Sigmoid colon (tissue), 4 donors: Measurements from ENCODE around the gene THSD8.

Experiments used
- EP300 ChIP-seq, 4 donors: sonication (generic); formaldehyde crosslinking; IDR thresholded peaks; one replicate each; pipeline ENCODE4 v1.6.1; 2017; ENCODE audit warnings: antibody characterized with exemption in 4 of 4
- POLR2A ChIP-seq, 2 donors: fragments of 450-650 bp; IDR thresholded peaks; one replicate each; pipeline ENCODE4 v1.6.1; 2016; ENCODE audit warnings: antibody characterized with exemption in 2 of 2, mild to moderate bottlenecking in 2 of 2, moderate library complexity in 2 of 2
- POLR2AphosphoS5 ChIP-seq, 4 donors: sonication (generic); formaldehyde crosslinking; IDR thresholded peaks; one replicate each; pipeline ENCODE4 v1.6.1; 2017; ENCODE audit warnings: antibody characterized with exemption in 4 of 4
- TF ChIP-seq, protein P1 (sequence below), 4 experiments: fragments of 450-650 bp in 3 of 4; fragments of 200-600 bp in 1 of 4; IDR thresholded peaks; one replicate each; pipeline ENCODE4 v1.5.1; 2016 to 2019; ENCODE audit warnings: antibody characterized with exemption in 4 of 4, mild to moderate bottlenecking in 3 of 4, moderate library complexity in 2 of 4

- TF ChIP-seq, protein P1, sequence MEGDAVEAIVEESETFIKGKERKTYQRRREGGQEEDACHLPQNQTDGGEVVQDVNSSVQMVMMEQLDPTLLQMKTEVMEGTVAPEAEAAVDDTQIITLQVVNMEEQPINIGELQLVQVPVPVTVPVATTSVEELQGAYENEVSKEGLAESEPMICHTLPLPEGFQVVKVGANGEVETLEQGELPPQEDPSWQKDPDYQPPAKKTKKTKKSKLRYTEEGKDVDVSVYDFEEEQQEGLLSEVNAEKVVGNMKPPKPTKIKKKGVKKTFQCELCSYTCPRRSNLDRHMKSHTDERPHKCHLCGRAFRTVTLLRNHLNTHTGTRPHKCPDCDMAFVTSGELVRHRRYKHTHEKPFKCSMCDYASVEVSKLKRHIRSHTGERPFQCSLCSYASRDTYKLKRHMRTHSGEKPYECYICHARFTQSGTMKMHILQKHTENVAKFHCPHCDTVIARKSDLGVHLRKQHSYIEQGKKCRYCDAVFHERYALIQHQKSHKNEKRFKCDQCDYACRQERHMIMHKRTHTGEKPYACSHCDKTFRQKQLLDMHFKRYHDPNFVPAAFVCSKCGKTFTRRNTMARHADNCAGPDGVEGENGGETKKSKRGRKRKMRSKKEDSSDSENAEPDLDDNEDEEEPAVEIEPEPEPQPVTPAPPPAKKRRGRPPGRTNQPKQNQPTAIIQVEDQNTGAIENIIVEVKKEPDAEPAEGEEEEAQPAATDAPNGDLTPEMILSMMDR (IDR thresholded peaks at IDR 0.05), result no peak
- TF ChIP-seq POLR2A (IDR thresholded peaks at IDR 0.05) (no peak), EP300 (IDR thresholded peaks at IDR 0.05) (no peak), POLR2AphosphoS5 (IDR thresholded peaks at IDR 0.05) (no peak)
These were observed 31.5 kb downstream of the THSD8 start for GRCh38 chr19:12833418-12833737.
